Common myeloid progenitor, CD34-positive (primary cell): ENCODE data around the gene IL7R.
"Not testable (repeated sequence)": the region's sequence is repeated elsewhere in the genome, so short reads cannot be mapped to it uniquely, and the experiment has no call there.

Source experiments
- CTCF ChIA-PET: fragments of 350-600 bp; sonication (Branson Sonifier 250); formaldehyde crosslinking; loops from one replicate; lab custom pipeline; 2021; ENCODE audit warnings: antibody characterized with exemption; lab: Charles Lee
- POLR2A ChIA-PET: fragments of 350-600 bp; sonication (Branson Sonifier 250); formaldehyde crosslinking; loops from one replicate; lab custom pipeline; 2021; ENCODE audit warnings: antibody characterized with exemption; lab: Charles Lee
- DNase-seq, 3 donors: peaks; one replicate each; pipeline versions ENCODE4 v3.0.0 to v3.0.0-alpha.2; 2013
- H3K27ac ChIP-seq, 2 experiments: 1 replicate in 1 of 2; 2 replicates in 1 of 2; pipeline ENCODE4 v1.7.0; 2013; ENCODE audit warnings: inconsistent platforms in 2 of 2, low read length in 2 of 2, mild to moderate bottlenecking in 2 of 2, low read depth in 1 of 2, moderate library complexity in 1 of 2; ENCODE audit not compliant: severe bottlenecking in 2 of 2, insufficient read depth in 1 of 2, poor library complexity in 1 of 2
- H3K27me3 ChIP-seq, 5 experiments: replicated peaks in 2 of 5; 1 replicate in 3 of 5; 2 replicates in 2 of 5; pipeline versions ENCODE4 v1.6.1 to v1.7.0; 2013; ENCODE audit warnings: low read length in 4 of 5, mild to moderate bottlenecking in 2 of 5, moderate library complexity in 2 of 5, inconsistent platforms in 1 of 5; ENCODE audit not compliant: insufficient read depth in 5 of 5, control insufficient read depth in 4 of 5
- H3K36me3 ChIP-seq, 4 experiments: 1 replicate in 2 of 4; 2 replicates in 2 of 4; pipeline versions ENCODE4 v1.6.1 to v1.7.0; 2013; ENCODE audit warnings: low read length in 3 of 4, control low read depth in 1 of 4, mild to moderate bottlenecking in 1 of 4; ENCODE audit not compliant: control insufficient read depth in 4 of 4, insufficient read depth in 4 of 4
- H3K4me1 ChIP-seq, 4 experiments: 1 replicate in 3 of 4; 2 replicates in 1 of 4; pipeline versions ENCODE4 v1.6.1 to v1.7.1; 2013; ENCODE audit warnings: low read length in 3 of 4, mild to moderate bottlenecking in 3 of 4, control low read depth in 1 of 4, inconsistent platforms in 1 of 4, moderate library complexity in 1 of 4; ENCODE audit not compliant: control insufficient read depth in 4 of 4, insufficient read depth in 4 of 4; ENCODE audit errors: control extremely low read depth in 1 of 4
- H3K4me3 ChIP-seq, 7 experiments: 1 replicate in 4 of 7; 2 replicates in 3 of 7; pipeline versions ENCODE4 v1.5.1 to v1.7.0; 2013; ENCODE audit warnings: mild to moderate bottlenecking in 7 of 7, low read length in 6 of 7, moderate library complexity in 6 of 7, inconsistent platforms in 2 of 7, low read depth in 2 of 7, control low read depth in 1 of 7; ENCODE audit not compliant: insufficient read depth in 4 of 7, control insufficient read depth in 1 of 7; ENCODE audit errors: extremely low read depth in 1 of 7
- H3K9me3 ChIP-seq, 5 experiments: 1 replicate in 4 of 5; 2 replicates in 1 of 5; pipeline versions ENCODE4 v1.6.1 to v1.7.1; 2013; ENCODE audit warnings: low read length in 4 of 5, mild to moderate bottlenecking in 2 of 5, inconsistent platforms in 1 of 5, low read depth in 1 of 5, moderate library complexity in 1 of 5; ENCODE audit not compliant: control insufficient read depth in 4 of 5, insufficient read depth in 2 of 5; ENCODE audit errors: control extremely low read depth in 1 of 5
- WGBS: methylation state at CpG from one replicate; pipeline ENCODE4 v1.1.5; 2013; ENCODE audit not compliant: insufficient coverage; 5-methylcytosine and 5-hydroxymethylcytosine counted together

Gene IL7R

DNA sequence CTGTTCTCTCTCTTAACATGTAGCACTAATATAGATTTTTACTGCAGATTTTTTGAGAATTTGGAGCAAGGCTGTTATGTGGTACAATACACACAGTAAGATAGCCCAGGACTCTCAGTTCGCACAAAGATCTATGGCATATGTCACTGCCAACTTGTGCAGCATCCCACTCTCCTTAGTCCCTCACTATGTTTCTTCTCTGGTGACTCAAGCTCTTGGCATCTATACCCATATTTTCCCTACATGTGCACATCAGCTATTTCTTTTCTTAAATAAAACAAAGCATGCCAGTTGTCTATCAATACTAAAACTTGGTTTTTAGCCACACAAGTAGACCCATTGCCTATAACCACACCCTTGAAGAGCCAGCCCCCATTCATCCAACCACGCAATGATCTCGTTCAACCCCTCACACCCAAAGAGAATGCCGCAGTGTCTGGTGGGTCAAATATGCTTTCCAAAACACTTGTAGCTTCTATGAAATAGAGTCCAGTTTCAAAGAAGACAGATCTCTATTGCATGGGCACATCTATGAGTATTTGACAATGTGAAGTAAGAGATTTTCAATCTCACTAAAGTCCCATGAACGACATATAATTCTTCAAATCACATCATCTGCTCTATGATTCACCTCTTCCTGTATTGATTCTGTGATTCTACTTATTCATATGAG lies 18.2 kb upstream of the IL7R start:
- Histone ChIP-seq H3K4me3 (no peak overlapping the region), H3K36me3 (no peaks in the 10 kb centered on the region), H3K4me1 (no peaks in the 10 kb centered on the region), H3K27me3 (no peaks in the 10 kb centered on the region), H3K27ac (no peak overlapping the region), H3K9me3 (peaks cover 0 to under 1% (median 0%) of the 10 kb centered on the region in 5 experiments)
- DNase-seq: no peak
- POLR2A ChIA-PET: no interaction called here
- CTCF ChIA-PET: interaction anchor here (1.2 kb wide), 1 partner anchor 61 kb away, joined by 3 read pairs; no protein-coding TSS in a partner anchor
- WGBS: 98% methylated on average over 4 of the region's 5 CpGs

DNA sequence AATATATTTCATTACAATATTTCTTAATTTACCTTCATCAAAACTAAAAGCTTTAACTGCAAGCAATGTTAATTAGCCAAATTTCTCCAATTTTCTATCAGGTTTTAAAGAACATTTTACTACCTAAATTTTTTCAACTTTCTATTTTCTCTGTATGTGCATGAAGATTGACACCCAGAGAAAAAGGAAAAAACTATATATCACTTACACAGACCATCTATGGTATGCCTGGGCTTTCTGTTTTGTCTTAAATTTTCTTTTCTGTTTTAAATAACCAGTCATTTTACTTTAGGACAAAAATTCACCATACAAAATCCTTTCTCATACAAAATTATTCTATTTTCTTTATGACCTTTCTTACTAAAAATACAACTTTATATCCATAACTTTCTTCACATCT lies 13.8 kb upstream of the IL7R start:
- H3K4me3 ChIP-seq: no peak overlapping the region
- CTCF ChIA-PET: no interaction called here
- POLR2A ChIA-PET: no interaction called here
- no peaks in the 10 kb centered on the region for H3K4me1 ChIP-seq
- H3K27ac ChIP-seq: no peak overlapping the region
- H3K27me3 ChIP-seq: no peaks in the 10 kb centered on the region
- no peak for DNase-seq
- H3K36me3 ChIP-seq: no peaks in the 10 kb centered on the region
- peaks cover 3 to 24% (median 14%) of the 10 kb centered on the region in 5 experiments for H3K9me3 ChIP-seq

- H3K27me3 ChIP-seq, POLR2A ChIA-PET, CTCF ChIA-PET, H3K4me3 ChIP-seq, H3K36me3 ChIP-seq, DNase-seq, H3K27ac ChIP-seq, H3K4me1 ChIP-seq: not testable (repeated sequence)
- peaks cover 3 to 25% (median 15%) of the 10 kb centered on the region in 5 experiments for H3K9me3 ChIP-seq
- WGBS: 100% methylated on average over 1 of the region's 2 CpGs
Observed at GRCh38 chr5:35845508-35845907, 11.2 kb upstream of the IL7R start.

- CTCF ChIA-PET: no interaction called here
- POLR2A ChIA-PET: no interaction called here
- Histone ChIP-seq H3K4me1 (no peaks in the 10 kb centered on the region), H3K27me3 (no peaks in the 10 kb centered on the region), H3K27ac (no peak overlapping the region), H3K9me3 (peaks cover 3 to 25% (median 15%) of the 10 kb centered on the region in 5 experiments), H3K4me3 (no peak overlapping the region), H3K36me3 (no peaks in the 10 kb centered on the region)
- DNase-seq: no peak
Observed at GRCh38 chr5:35847491-35847890, 9.2 kb upstream of the IL7R start.

- CTCF ChIA-PET: no interaction called here
- H3K36me3 ChIP-seq: no peaks in the 10 kb centered on the region
- H3K4me3 ChIP-seq: no peak overlapping the region
- peaks cover 3 to 25% (median 15%) of the 10 kb centered on the region in 5 experiments for H3K9me3 ChIP-seq
- no peak for DNase-seq
- no peaks in the 10 kb centered on the region for H3K27me3 ChIP-seq
- no peak overlapping the region for H3K27ac ChIP-seq
- WGBS: 94% methylated on average over 3 of the region's 3 CpGs
- no peaks in the 10 kb centered on the region for H3K4me1 ChIP-seq
- POLR2A ChIA-PET: no interaction called here
Observed at GRCh38 chr5:35847961-35848360, 8.7 kb upstream of the IL7R start.

- H3K4me1 ChIP-seq: no peaks in the 10 kb centered on the region
- H3K27me3 ChIP-seq: no peaks in the 10 kb centered on the region
- peaks cover 0 to 18% (median 15%) of the 10 kb centered on the region in 5 experiments for H3K9me3 ChIP-seq
- POLR2A ChIA-PET: interaction anchor here (0.6 kb wide), 1 partner anchor 839 kb away, joined by 3 read pairs; no protein-coding TSS in a partner anchor
- H3K36me3 ChIP-seq: no peaks in the 10 kb centered on the region
- 83% methylated on average over 4 of the region's 6 CpGs for WGBS
- CTCF ChIA-PET: interaction anchor here (0.5 to 1.7 kb wide), 2 partner anchors 10 to 96 kb away, joined by 3 to 4 read pairs; no protein-coding TSS in a partner anchor
- no peak for DNase-seq
- no peak overlapping the region for H3K27ac ChIP-seq
- no peak overlapping the region for H3K4me3 ChIP-seq
Observed at GRCh38 chr5:35849860-35850259, 6.8 kb upstream of the IL7R start.

- WGBS: 85% methylated on average over 4 of the region's 8 CpGs
- no peak overlapping the region for H3K27ac ChIP-seq
- H3K36me3 ChIP-seq: no peaks in the 10 kb centered on the region
- H3K27me3 ChIP-seq: no peaks in the 10 kb centered on the region
- DNase-seq: no peak
- no peak overlapping the region for H3K4me3 ChIP-seq
- H3K9me3 ChIP-seq: peaks cover 0 to 11% (median 4%) of the 10 kb centered on the region in 5 experiments
- POLR2A ChIA-PET: no interaction called here
- no peaks in the 10 kb centered on the region for H3K4me1 ChIP-seq
- CTCF ChIA-PET: no interaction called here
Observed at GRCh38 chr5:35850967-35851680, 5.6 kb upstream of the IL7R start.
